PC-3 (cell line): ENCODE results near the gene CTBP2. TPM values are rescaled to one million over a fixed set of nuclear protein-coding genes. Genes with fewer than 3 reads are reported as not detected.

Experiments used
- ATAC-seq: fragments of 200-7000 bp; cut with Tn5 transposase; 2 replicates; pipeline ENCODE4 v1.9.1; 2020; ENCODE audit warnings: mild to moderate bottlenecking, moderate library complexity
- BruUV-seq: library from RNA; stranded (reverse); fragments of 400-500 nt; replicated peaks from 2 replicates; lab custom pipeline; 2021; lab: Mats Ljungman, UMichigan
- CTCF ChIA-PET: fragments of 300-600 bp; sonication (Branson Sonifier 250); formaldehyde crosslinking; loops from one replicate; lab custom pipeline; 2022; ENCODE audit warnings: antibody characterized with exemption; lab: Charles Lee
- POLR2A ChIA-PET: fragments of 300-600 bp; sonication (Branson Sonifier 250); formaldehyde crosslinking; loops from one replicate; lab custom pipeline; 2022; ENCODE audit warnings: antibody characterized with exemption; ENCODE audit not compliant: unreplicated experiment; lab: Charles Lee
- DNase-seq: peaks from one replicate; pipeline ENCODE4 v3.0.0-alpha.2; 2015
- H2AFZ ChIP-seq: fragments of 300-600 bp; sonication (generic); 2 replicates; pipeline ENCODE4 v1.6.0; 2016; ENCODE audit warnings: antibody characterized with exemption, low read length
- H3F3A ChIP-seq: fragments of 300-600 bp; sonication (generic); one replicate; pipeline ENCODE4 v1.6.0; 2017; ENCODE audit warnings: antibody characterized with exemption, low read length, control low read depth, mild to moderate bottlenecking; ENCODE audit not compliant: unreplicated experiment
- H3K27ac ChIP-seq: fragments of 300-600 bp; sonication (generic); 2 replicates; pipeline ENCODE4 v1.5.1; 2016; ENCODE audit warnings: mild to moderate bottlenecking, low read length
- H3K27me3 ChIP-seq: fragments of 300-600 bp; sonication (generic); 2 replicates; pipeline ENCODE4 v1.6.1; 2016; ENCODE audit warnings: low read length, mixed read lengths
- H3K36me3 ChIP-seq: fragments of 300-600 bp; sonication (generic); 2 replicates; pipeline ENCODE4 v1.6.1; 2016; ENCODE audit warnings: low read depth, mixed run types, low read length, mixed read lengths
- H3K4me1 ChIP-seq: fragments of 300-600 bp; sonication (generic); 2 replicates; pipeline ENCODE4 v1.5.1; 2016; ENCODE audit warnings: low read length; ENCODE audit not compliant: insufficient read depth
- H3K4me2 ChIP-seq: fragments of 300-600 bp; sonication (generic); 2 replicates; pipeline ENCODE4 v1.6.0; 2016; ENCODE audit warnings: low read length
- H3K4me3 ChIP-seq: fragments of 300-600 bp; sonication (generic); 2 replicates; pipeline ENCODE4 v1.5.1; 2016; ENCODE audit warnings: mild to moderate bottlenecking, low read length, mixed read lengths
- H3K79me2 ChIP-seq: fragments of 300-600 bp; sonication (generic); 2 replicates; pipeline ENCODE4 v1.6.1; 2017; ENCODE audit warnings: low read length, mixed read lengths
- H3K9ac ChIP-seq: fragments of 300-600 bp; sonication (generic); 2 replicates; pipeline ENCODE4 v1.6.0; 2016; ENCODE audit warnings: mild to moderate bottlenecking, low read length
- H3K9me2 ChIP-seq: fragments of 300-600 bp; sonication (generic); replicated peaks from 2 replicates; pipeline ENCODE4 v1.6.1; 2016; ENCODE audit warnings: mixed run types, low read length, mixed read lengths
- H3K9me3 ChIP-seq: fragments of 300-600 bp; sonication (generic); 2 replicates; pipeline ENCODE4 v1.6.1; 2016; ENCODE audit warnings: low read length, mixed read lengths
- H4K20me1 ChIP-seq: fragments of 300-600 bp; sonication (generic); 2 replicates; pipeline ENCODE4 v1.6.1; 2016; ENCODE audit warnings: low read length, mixed read lengths
- EZH2 ChIP-seq: fragments of 300-600 bp; sonication (generic); IDR thresholded peaks from one replicate; pipeline ENCODE4 v1.6.1; 2017; ENCODE audit warnings: antibody characterized with exemption, mild to moderate bottlenecking, low read length; ENCODE audit not compliant: unreplicated experiment
- EZH2phosphoT487 ChIP-seq: fragments of 300-600 bp; sonication (generic); IDR thresholded peaks from 2 replicates; pipeline ENCODE4 v1.6.1; 2018; ENCODE audit warnings: mild to moderate bottlenecking, antibody characterized with exemption, low read length, borderline replicate concordance
- intact Hi-C: fragments of 100-400 bp; cut with micrococcal nuclease; formaldehyde crosslinking; loops from 2 replicates; pipeline ENCODE4 v1.9.0; 2023
- total RNA-seq: library from RNA; depleted of rRNA; stranded (reverse); fragments of >200 nt; gene quantifications from 2 replicates; pipeline ENCODE4 v1.2.3, GENCODE V29; 2014
- TF ChIP-seq, protein P1 (sequence below): fragments of 300-600 bp; sonication (generic); conservative IDR thresholded peaks from 2 replicates; pipeline ENCODE4 v1.5.1; 2017; ENCODE audit warnings: antibody characterized with exemption, low read depth, mild to moderate bottlenecking, low read length

Gene CTBP2
- total RNA-seq, 1 experiment from 2014 or later = 78.9 TPM

- TF ChIP-seq, protein P1, sequence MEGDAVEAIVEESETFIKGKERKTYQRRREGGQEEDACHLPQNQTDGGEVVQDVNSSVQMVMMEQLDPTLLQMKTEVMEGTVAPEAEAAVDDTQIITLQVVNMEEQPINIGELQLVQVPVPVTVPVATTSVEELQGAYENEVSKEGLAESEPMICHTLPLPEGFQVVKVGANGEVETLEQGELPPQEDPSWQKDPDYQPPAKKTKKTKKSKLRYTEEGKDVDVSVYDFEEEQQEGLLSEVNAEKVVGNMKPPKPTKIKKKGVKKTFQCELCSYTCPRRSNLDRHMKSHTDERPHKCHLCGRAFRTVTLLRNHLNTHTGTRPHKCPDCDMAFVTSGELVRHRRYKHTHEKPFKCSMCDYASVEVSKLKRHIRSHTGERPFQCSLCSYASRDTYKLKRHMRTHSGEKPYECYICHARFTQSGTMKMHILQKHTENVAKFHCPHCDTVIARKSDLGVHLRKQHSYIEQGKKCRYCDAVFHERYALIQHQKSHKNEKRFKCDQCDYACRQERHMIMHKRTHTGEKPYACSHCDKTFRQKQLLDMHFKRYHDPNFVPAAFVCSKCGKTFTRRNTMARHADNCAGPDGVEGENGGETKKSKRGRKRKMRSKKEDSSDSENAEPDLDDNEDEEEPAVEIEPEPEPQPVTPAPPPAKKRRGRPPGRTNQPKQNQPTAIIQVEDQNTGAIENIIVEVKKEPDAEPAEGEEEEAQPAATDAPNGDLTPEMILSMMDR = no peak
- TF ChIP-seq EZH2 (no peak), EZH2phosphoT487 (no peak)
- H3K4me1 ChIP-seq = peaks cover 17% of the 10 kb centered on the region
- 0 out of 2 replicates have a peak, but pooled peaks cover 4% of the 10 kb centered on the region for H4K20me1 ChIP-seq
- H2AFZ ChIP-seq = no peak overlapping the region
- intact Hi-C loops = no loop called here
- no peaks in the 10 kb centered on the region for H3F3A ChIP-seq
- no peak overlapping the region for H3K4me3 ChIP-seq
- DNase-seq = no peak
- POLR2A ChIA-PET = no interaction called here
- no peaks in the 10 kb centered on the region for H3K27me3 ChIP-seq
- no peak overlapping the region for H3K27ac ChIP-seq
- 0 out of 2 replicates have a peak, but pooled peaks cover 3% of the 10 kb centered on the region for H3K36me3 ChIP-seq
- no peaks in the 10 kb centered on the region for H3K9me2 ChIP-seq
- H3K9me3 ChIP-seq = no peaks in the 10 kb centered on the region
- H3K4me2 ChIP-seq = no peak overlapping the region
- H3K79me2 ChIP-seq = peaks cover 79% of the 10 kb centered on the region
- no peak for ATAC-seq
- no TSS peak for BruUV-seq
- CTCF ChIA-PET = no interaction called here
- H3K9ac ChIP-seq = no peak overlapping the region
Measured at GRCh38 chr10:125089469-125089868, 70.9 kb downstream of the CTBP2 start.

DNA sequence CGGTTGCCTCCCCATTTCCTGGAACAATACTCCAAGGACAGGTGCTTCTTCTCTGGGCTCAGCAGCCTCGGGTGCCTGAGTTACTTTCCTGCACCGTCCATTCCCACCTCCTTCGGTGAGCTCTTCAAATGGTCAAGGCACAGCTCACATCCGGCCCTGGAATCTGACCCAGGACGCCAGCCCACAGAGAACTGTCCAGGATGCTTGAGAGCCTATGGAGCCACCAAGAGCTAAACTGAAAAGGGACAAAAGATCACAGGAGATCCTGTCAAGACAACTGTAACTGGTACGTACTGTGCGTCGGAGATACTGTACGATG lies 72.5 kb downstream of the CTBP2 start:
- Histone ChIP-seq H3K27me3 (no peaks in the 10 kb centered on the region), H3K27ac (no peak overlapping the region), H3K79me2 (peaks cover 77% of the 10 kb centered on the region), H3K36me3 (0 out of 2 replicates have a peak, but pooled peaks cover 3% of the 10 kb centered on the region), H4K20me1 (no peaks in the 10 kb centered on the region), H2AFZ (no peak overlapping the region), H3K9me3 (no peaks in the 10 kb centered on the region), H3K4me2 (no peak overlapping the region), H3F3A (no peaks in the 10 kb centered on the region), H3K9ac (no peak overlapping the region), H3K4me1 (peaks cover 28% of the 10 kb centered on the region), H3K4me3 (no peak overlapping the region), H3K9me2 (no peaks in the 10 kb centered on the region)
- BruUV-seq = no TSS peak
- ATAC-seq = no peak
- POLR2A ChIA-PET = no interaction called here
- DNase-seq = no peak
- TF ChIP-seq EZH2 (no peak), EZH2phosphoT487 (no peak)
- TF ChIP-seq, protein P1 = no peak
- CTCF ChIA-PET = no interaction called here
- intact Hi-C loops = no loop called here

DNA sequence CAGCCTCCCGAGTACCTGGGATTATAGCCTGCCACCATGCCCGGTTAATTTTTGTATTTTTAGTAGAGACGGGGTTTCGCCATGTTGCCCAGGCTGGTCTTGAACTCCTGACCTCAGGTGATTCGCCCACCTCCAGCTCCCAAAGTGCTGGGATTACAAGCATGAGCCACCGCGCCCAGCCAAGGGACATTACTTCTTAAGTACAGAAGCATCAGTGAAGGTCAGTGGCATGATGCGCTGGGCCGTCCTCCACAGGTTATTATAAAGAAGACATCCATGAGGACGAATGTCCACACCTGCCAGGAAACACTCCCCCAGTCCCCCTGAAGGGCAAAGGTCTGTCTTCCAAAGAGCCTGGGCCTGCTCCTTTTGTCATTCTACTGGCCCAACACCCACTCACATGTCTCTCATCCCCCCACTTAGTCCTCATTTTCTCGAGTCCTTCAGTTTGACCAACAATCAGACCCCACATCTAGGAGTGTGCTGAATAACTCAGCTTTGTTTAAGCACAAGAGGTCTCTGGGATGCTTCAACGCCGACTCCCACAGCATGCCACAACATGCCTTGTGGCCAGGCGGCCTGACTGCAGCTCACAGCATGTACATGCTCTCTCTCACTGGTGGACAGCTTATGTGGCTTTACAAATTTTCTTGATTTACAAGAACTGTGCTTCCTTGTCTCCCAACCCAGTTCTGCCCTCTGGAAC lies 73.0 kb downstream of the CTBP2 start:
- 0 out of 2 replicates have a peak, but pooled peaks cover 3% of the 10 kb centered on the region for H3K36me3 ChIP-seq
- BruUV-seq = no TSS peak
- ChIA-PET POLR2A (no interaction called here), CTCF (no interaction called here)
- H3K79me2 ChIP-seq = peaks cover 77% of the 10 kb centered on the region
- no peaks in the 10 kb centered on the region for H3K9me2 ChIP-seq
- no peaks in the 10 kb centered on the region for H4K20me1 ChIP-seq
- DNase-seq = no peak
- no peak overlapping the region for H3K27ac ChIP-seq
- peaks cover 28% of the 10 kb centered on the region for H3K4me1 ChIP-seq
- H2AFZ ChIP-seq = no peak overlapping the region
- no peak for TF ChIP-seq EZH2phosphoT487
- TF ChIP-seq, protein P1 = no peak
- TF ChIP-seq EZH2 = no peak
- H3K9ac ChIP-seq = no peak overlapping the region
- no peak for ATAC-seq
- no peak overlapping the region for H3K4me3 ChIP-seq
- H3K4me2 ChIP-seq = no peak overlapping the region
- no peaks in the 10 kb centered on the region for H3K9me3 ChIP-seq
- intact Hi-C loops = no loop called here
- H3K27me3 ChIP-seq = no peaks in the 10 kb centered on the region
- H3F3A ChIP-seq = no peaks in the 10 kb centered on the region
